Testis (tissue), 2 donors: ENCODE data around the gene CEP43.

Source experiments
- POLR2A ChIP-seq: fragments of 450-650 bp; IDR thresholded peaks from one replicate; pipeline ENCODE4 v1.6.1; 2017; ENCODE audit warnings: antibody characterized with exemption, mild to moderate bottlenecking, moderate library complexity
- TF ChIP-seq, protein P1 (sequence below), 3 experiments: fragments of 450-650 bp in 2 of 3; fragments of 200-600 bp in 1 of 3; sonication (generic) in 1 of 3; IDR thresholded peaks; one replicate each; pipeline ENCODE4 v1.5.1; 2016 to 2019; ENCODE audit warnings: antibody characterized with exemption in 3 of 3, mild to moderate bottlenecking in 2 of 3, moderate library complexity in 1 of 3

DNA sequence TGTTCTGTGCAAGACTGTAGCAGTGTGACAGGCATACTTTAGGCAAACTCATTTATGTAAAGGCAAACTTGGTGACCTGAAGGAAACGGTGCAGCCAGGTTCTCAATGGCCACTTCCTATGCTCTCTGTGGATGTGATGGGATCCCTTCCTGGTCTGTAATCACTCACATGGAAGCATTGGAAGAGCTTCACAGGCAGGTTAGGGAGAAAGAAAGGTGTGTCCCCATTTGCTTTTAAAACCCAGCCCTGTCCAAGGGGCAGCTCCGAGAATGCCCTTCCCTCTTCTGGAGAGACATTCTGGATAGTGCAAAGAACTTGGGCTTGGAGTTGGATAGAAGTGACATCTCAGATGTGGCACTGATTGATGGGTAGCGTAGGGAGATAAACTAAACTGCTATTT is 28.1 kb downstream of the CEP43 start:
- TF ChIP-seq POLR2A = no peak
- TF ChIP-seq, protein P1, sequence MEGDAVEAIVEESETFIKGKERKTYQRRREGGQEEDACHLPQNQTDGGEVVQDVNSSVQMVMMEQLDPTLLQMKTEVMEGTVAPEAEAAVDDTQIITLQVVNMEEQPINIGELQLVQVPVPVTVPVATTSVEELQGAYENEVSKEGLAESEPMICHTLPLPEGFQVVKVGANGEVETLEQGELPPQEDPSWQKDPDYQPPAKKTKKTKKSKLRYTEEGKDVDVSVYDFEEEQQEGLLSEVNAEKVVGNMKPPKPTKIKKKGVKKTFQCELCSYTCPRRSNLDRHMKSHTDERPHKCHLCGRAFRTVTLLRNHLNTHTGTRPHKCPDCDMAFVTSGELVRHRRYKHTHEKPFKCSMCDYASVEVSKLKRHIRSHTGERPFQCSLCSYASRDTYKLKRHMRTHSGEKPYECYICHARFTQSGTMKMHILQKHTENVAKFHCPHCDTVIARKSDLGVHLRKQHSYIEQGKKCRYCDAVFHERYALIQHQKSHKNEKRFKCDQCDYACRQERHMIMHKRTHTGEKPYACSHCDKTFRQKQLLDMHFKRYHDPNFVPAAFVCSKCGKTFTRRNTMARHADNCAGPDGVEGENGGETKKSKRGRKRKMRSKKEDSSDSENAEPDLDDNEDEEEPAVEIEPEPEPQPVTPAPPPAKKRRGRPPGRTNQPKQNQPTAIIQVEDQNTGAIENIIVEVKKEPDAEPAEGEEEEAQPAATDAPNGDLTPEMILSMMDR (IDR thresholded peaks at IDR 0.05) = no peak
